NB4 (cell line): ENCODE measurements around the gene ALCAM.
A peak's percentile ranks its signal among the peaks of the same experiment; 100 is the strongest.

Source experiments
- DNase-seq: peaks from one replicate; pipeline ENCODE4 v3.0.0; 2010; ENCODE audit warnings: low read depth
- H3K4me3 ChIP-seq: one replicate; pipeline ENCODE4 v1.5.1; 2011; ENCODE audit warnings: mild to moderate bottlenecking, low read depth, low read length, moderate library complexity
- MYC ChIP-seq: IDR thresholded peaks from 2 replicates; pipeline ENCODE4 v1.6.1; 2011; ENCODE audit warnings: low read depth, low read length
- POLR2A ChIP-seq: IDR thresholded peaks from 2 replicates; pipeline ENCODE4 v1.6.1; 2011; ENCODE audit warnings: mild to moderate bottlenecking; ENCODE audit not compliant: insufficient read length; ENCODE audit errors: extremely low read depth
- TF ChIP-seq, protein P1 (sequence below): IDR thresholded peaks from one replicate; pipeline ENCODE4 v1.5.1; 2012; ENCODE audit warnings: low read depth, low read length
- TF ChIP-seq, protein P2 (sequence below): IDR thresholded peaks from 2 replicates; pipeline ENCODE4 v1.6.1; 2011; ENCODE audit warnings: low read depth, low read length

ALCAM gene

DNA sequence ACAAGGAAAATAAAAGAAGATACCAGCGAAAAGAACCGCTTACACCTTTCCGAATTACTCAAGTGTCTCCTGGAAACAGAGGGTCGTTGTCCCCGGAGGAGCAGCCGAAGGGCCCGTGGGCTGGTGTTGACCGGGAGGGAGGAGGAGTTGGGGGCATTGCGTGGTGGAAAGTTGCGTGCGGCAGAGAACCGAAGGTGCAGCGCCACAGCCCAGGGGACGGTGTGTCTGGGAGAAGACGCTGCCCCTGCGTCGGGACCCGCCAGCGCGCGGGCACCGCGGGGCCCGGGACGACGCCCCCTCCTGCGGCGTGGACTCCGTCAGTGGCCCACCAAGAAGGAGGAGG lies 325 bp downstream of the ALCAM start:
- peak; percentile 44 for DNase-seq
- TF ChIP-seq, protein P1, sequence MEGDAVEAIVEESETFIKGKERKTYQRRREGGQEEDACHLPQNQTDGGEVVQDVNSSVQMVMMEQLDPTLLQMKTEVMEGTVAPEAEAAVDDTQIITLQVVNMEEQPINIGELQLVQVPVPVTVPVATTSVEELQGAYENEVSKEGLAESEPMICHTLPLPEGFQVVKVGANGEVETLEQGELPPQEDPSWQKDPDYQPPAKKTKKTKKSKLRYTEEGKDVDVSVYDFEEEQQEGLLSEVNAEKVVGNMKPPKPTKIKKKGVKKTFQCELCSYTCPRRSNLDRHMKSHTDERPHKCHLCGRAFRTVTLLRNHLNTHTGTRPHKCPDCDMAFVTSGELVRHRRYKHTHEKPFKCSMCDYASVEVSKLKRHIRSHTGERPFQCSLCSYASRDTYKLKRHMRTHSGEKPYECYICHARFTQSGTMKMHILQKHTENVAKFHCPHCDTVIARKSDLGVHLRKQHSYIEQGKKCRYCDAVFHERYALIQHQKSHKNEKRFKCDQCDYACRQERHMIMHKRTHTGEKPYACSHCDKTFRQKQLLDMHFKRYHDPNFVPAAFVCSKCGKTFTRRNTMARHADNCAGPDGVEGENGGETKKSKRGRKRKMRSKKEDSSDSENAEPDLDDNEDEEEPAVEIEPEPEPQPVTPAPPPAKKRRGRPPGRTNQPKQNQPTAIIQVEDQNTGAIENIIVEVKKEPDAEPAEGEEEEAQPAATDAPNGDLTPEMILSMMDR, result no peak
- TF ChIP-seq MYC, result no peak; the same call in 1 of the 2 replicates
- TF ChIP-seq, protein P2, sequence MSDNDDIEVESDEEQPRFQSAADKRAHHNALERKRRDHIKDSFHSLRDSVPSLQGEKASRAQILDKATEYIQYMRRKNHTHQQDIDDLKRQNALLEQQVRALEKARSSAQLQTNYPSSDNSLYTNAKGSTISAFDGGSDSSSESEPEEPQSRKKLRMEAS, result no peak
- TF ChIP-seq POLR2A, result no peak
- peak overlapping the region; percentile 70 for H3K4me3 ChIP-seq

DNA sequence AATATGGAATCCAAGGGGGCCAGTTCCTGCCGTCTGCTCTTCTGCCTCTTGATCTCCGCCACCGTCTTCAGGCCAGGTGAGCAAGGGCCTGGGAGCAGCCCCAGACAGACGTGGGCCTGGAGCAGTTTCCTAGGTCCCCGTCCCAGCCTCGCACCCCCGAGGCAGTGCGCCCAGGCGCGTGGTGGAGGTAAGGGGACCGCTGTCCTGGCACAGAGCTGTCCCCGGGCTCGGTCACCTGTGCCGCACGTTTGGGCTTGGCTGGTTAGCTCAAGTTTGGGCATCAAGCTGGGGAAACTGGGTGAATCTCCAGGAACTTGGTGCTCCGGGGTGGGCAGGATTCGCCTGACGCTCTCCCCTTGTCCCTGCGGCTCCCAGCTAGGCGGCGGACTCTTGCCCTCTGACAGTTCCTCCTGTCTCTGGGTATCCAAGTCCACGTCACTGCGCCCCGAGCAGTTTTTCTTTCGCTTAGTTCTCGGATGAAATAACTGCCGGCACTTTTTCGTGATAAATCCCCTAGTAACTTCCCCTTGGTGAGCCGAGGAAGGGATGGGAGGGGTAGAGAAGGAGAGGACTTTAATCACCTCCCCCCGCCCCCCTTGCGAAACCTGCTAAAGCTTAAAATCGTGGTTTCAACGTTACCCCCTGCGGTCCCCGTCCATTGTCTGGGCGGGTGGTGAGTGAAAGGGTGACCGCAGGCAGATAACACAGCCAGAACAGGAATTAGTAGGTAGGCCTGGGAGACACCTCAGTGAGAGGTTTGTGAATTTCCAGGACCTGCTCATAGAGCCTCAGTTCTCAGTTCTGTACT lies 901 bp downstream of the ALCAM start:
- H3K4me3 ChIP-seq, result peak overlapping the region; percentile 70
- peak; percentile 97 for DNase-seq
- no peak for TF ChIP-seq MYC
- TF ChIP-seq POLR2A, result peak; percentile 24
- TF ChIP-seq, protein P2, result 0 out of 2 replicates have a peak, but pooled peaks have one; percentile 14
- TF ChIP-seq, protein P1, result no peak

DNA sequence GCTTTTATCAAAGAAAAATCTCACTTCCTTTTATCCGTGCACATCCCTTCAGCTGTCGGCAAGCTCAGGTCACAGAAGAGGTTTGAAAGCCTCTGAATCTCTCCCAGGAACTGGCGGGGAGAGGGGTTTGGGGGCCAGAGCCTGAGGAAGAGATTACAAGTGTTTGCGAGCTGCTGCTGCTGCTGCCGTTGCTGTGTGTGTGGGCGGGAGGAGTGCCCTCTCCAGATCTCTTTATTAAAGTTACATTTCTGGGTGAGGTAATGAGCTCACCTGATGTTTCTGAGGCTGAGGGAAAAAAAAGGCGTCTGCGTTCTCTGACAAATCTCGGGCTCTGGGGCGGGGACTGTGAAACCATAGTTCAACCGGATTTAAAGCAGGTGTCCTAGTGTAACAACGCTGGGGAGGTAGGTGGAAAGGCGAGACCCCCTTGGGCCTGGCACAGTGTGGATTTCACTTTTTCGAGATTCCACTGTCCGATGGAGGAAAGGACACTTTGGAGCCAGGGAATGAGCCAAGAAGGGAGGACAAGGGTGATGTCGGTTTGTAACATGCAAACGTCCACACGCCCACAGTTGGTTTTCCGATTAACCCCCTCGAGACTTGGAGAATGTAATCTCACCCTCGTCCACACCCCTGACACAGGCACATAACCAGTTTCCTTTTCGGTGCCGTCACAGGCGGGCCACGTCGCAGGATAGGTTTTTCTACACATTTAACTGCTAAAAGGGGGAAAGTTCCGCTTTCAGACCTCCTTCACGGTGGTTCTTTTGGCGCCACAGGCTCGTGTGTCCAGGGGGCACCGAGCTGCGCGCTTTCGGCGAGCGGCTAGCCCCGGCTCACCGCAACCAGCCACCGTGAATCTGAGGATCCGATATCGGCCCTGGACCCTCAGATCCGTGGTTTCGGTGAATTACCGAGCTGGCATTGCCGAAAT lies 2.1 kb downstream of the ALCAM start:
- TF ChIP-seq, protein P1, result no peak
- peak; percentile 12 for TF ChIP-seq POLR2A
- TF ChIP-seq MYC, result no peak
- H3K4me3 ChIP-seq, result peak overlapping the region; percentile 70
- DNase-seq, result peak; percentile 89

DNA sequence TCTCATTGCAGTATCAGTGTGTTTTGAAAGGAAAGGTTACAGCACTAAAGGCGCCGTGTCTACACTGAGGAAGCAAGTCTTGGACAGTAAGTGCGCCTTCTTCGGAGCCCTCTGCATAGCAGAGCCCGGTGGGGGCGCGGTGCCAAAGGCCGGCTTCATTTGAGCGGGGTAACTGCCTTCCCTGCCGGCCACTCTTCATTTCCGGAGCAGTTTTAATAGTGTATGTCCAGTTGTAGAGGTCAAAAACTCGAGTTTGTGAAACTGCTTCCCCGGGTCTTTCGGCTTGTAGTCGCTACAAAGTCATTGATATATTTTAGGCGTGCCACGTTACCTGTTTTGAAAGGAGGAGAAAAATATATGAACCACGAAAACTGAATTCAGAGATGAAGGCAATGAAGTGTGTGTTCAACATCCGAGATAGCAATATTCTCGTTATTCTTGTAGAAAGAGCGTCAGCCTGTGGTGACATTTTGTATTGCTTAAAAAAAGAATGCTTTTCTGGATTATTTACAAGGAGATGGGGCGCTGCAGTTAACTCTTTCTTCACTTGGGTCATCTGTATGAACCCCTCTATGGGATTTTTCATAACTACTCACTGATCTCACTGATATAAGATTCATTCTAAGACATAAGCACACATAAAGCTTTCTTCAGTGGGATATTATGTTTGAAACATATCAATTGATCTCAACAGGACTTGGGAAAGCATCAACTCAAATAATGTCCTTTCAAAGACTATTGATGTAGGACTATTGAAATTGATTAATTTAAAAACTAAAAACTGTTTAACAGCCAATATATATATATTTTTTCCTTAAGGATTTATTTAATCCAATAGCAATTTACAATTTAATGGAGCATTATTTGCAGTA lies 3.0 kb downstream of the ALCAM start:
- TF ChIP-seq POLR2A (no peak), MYC (peak; percentile 29; the same call in 1 of the 2 replicates)
- TF ChIP-seq, protein P2, result peak; percentile 35; the same call in 1 of the 2 replicates
- TF ChIP-seq, protein P1, result peak; percentile 64
- peak overlapping the region; percentile 70 for H3K4me3 ChIP-seq
- DNase-seq, result peak; percentile 77

DNA sequence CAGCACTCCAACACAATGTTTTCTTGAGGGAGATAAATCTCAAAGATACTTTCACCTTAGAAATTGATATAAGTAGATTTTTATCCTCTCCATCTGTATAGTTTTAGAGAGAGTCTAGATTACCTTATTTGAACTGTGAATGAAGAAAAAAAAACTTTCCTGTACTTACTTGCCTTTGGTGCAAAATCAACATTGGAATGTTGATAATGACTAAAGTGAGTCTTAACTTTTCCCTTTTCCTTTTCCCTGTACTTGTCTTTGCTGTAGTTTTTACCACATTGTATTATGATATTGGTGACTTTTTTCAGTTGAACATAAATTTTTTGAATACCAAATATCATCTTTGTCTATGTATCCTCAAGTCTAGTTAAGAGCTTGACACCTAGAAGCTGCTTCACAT lies 6.7 kb downstream of the ALCAM start:
- no peak for DNase-seq
- TF ChIP-seq, protein P2, result no peak
- no peak for TF ChIP-seq POLR2A
- TF ChIP-seq MYC, result no peak
- TF ChIP-seq, protein P1, result no peak
- no peak overlapping the region for H3K4me3 ChIP-seq
